MM.1S (cell line): ENCODE data around the gene INPP4B.

Experiments used
- DNase-seq: peaks from one replicate; pipeline ENCODE4 v3.0.0-alpha.2; 2015
- H2AFZ ChIP-seq: fragments of 300-600 bp; sonication (generic); 2 replicates; pipeline ENCODE4 v1.6.0; 2016; ENCODE audit warnings: antibody characterized with exemption, low read length
- H3F3A ChIP-seq: fragments of 300-600 bp; sonication (generic); 2 replicates; pipeline ENCODE4 v1.6.1; 2016; ENCODE audit warnings: mild to moderate bottlenecking, antibody characterized with exemption, low read length, moderate library complexity, mixed read lengths; ENCODE audit not compliant: insufficient read depth
- H3K27ac ChIP-seq: fragments of 300-600 bp; sonication (generic); 2 replicates; pipeline ENCODE4 v1.5.1; 2016; ENCODE audit warnings: mild to moderate bottlenecking, low read length
- H3K27me3 ChIP-seq: fragments of 300-600 bp; sonication (generic); replicated peaks from 2 replicates; pipeline ENCODE4 v1.6.0; 2016; ENCODE audit warnings: low read length; ENCODE audit not compliant: insufficient read depth
- H3K36me3 ChIP-seq: fragments of 300-600 bp; sonication (generic); replicated peaks from 2 replicates; pipeline ENCODE4 v1.6.1; 2016; ENCODE audit warnings: mild to moderate bottlenecking, low read length, mixed read lengths; ENCODE audit not compliant: insufficient read depth
- H3K4me1 ChIP-seq: fragments of 300-600 bp; sonication (generic); 2 replicates; pipeline ENCODE4 v1.6.1; 2016; ENCODE audit warnings: low read length, mixed read lengths
- H3K4me2 ChIP-seq: fragments of 300-600 bp; sonication (generic); 2 replicates; pipeline ENCODE4 v1.6.0; 2016; ENCODE audit warnings: low read depth, low read length
- H3K4me3 ChIP-seq: fragments of 300-600 bp; sonication (generic); 2 replicates; pipeline ENCODE4 v1.5.1; 2016; ENCODE audit warnings: low read length, mixed read lengths
- H3K79me2 ChIP-seq: fragments of 300-600 bp; sonication (generic); 2 replicates; pipeline ENCODE4 v1.6.1; 2016; ENCODE audit warnings: mixed run types, low read length, mixed read lengths
- H3K9ac ChIP-seq: fragments of 300-600 bp; sonication (generic); 2 replicates; pipeline ENCODE4 v1.6.1; 2016; ENCODE audit warnings: low read length, mixed read lengths
- H3K9me2 ChIP-seq: fragments of 300-600 bp; sonication (generic); replicated peaks from 2 replicates; pipeline ENCODE4 v1.6.1; 2016; ENCODE audit warnings: mild to moderate bottlenecking, low read length, mixed read lengths; ENCODE audit not compliant: insufficient read depth
- H3K9me3 ChIP-seq: fragments of 300-600 bp; sonication (generic); replicated peaks from 2 replicates; pipeline ENCODE4 v1.6.1; 2016; ENCODE audit warnings: mild to moderate bottlenecking, low read length, mixed read lengths; ENCODE audit not compliant: insufficient read depth
- H4K20me1 ChIP-seq: fragments of 300-600 bp; sonication (generic); 2 replicates; pipeline ENCODE4 v1.6.1; 2016; ENCODE audit warnings: mild to moderate bottlenecking, low read length, moderate library complexity, mixed read lengths; ENCODE audit not compliant: insufficient read depth
- CTCF ChIP-seq: fragments of 300-600 bp; sonication (generic); IDR thresholded peaks from 2 replicates; pipeline ENCODE4 v1.5.1; 2016; ENCODE audit warnings: antibody characterized with exemption, low read length, mixed read lengths
- EZH2 ChIP-seq: fragments of 300-600 bp; sonication (generic); optimal IDR thresholded peaks from 2 replicates; pipeline ENCODE3; 2017; ENCODE audit warnings: low read depth, mild to moderate bottlenecking, antibody characterized with exemption, low read length, mixed read lengths
- EZH2phosphoT487 ChIP-seq: fragments of 300-600 bp; sonication (generic); IDR thresholded peaks from 2 replicates; pipeline ENCODE4 v1.6.1; 2018; ENCODE audit warnings: antibody characterized with exemption, low read length

The INPP4B gene

GRCh38 chr4:142493255-142494110 is 352.6 kb downstream of the INPP4B start:
- H3K9me2 ChIP-seq = no peaks in the 10 kb centered on the region
- H3K4me2 ChIP-seq = no peak overlapping the region
- no peak overlapping the region for H2AFZ ChIP-seq
- no peak for DNase-seq
- H4K20me1 ChIP-seq = no peaks in the 10 kb centered on the region
- TF ChIP-seq EZH2 = no peak
- no peak for TF ChIP-seq EZH2phosphoT487
- no peak for TF ChIP-seq CTCF
- no peaks in the 10 kb centered on the region for H3K27me3 ChIP-seq
- no peak overlapping the region for H3K27ac ChIP-seq
- no peaks in the 10 kb centered on the region for H3F3A ChIP-seq
- H3K9me3 ChIP-seq = no peaks in the 10 kb centered on the region
- H3K4me3 ChIP-seq = no peak overlapping the region
- H3K4me1 ChIP-seq = no peaks in the 10 kb centered on the region
- H3K9ac ChIP-seq = no peak overlapping the region
- H3K79me2 ChIP-seq = no peaks in the 10 kb centered on the region
- H3K36me3 ChIP-seq = no peaks in the 10 kb centered on the region

DNA sequence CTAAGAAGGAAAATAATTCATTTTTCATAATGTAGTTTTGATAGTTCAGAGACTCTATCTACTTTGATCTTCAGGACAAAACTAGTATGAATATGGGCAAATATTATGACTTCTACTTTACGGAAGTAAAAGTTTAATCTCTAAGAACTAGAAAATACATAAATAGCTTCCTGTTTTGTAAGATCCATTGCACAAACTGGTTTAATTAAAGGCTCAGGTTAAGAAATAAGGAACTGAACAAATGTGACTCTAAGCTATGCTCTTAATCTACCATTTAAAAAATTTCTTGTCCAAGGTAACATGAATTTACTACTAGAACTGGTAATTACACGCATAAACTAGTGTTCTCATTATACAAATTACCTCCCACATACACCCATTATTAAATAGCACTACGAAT is 360.6 kb downstream of the INPP4B start:
- H3K27me3 ChIP-seq = no peaks in the 10 kb centered on the region
- no peaks in the 10 kb centered on the region for H3F3A ChIP-seq
- H3K9me3 ChIP-seq = 0 out of 2 replicates have a peak, but pooled peaks cover 2% of the 10 kb centered on the region
- no peak overlapping the region for H3K27ac ChIP-seq
- H3K79me2 ChIP-seq = no peaks in the 10 kb centered on the region
- no peaks in the 10 kb centered on the region for H4K20me1 ChIP-seq
- no peak overlapping the region for H3K9ac ChIP-seq
- no peak overlapping the region for H2AFZ ChIP-seq
- no peak for DNase-seq
- no peaks in the 10 kb centered on the region for H3K4me1 ChIP-seq
- no peak overlapping the region for H3K4me2 ChIP-seq
- H3K4me3 ChIP-seq = no peak overlapping the region
- no peaks in the 10 kb centered on the region for H3K36me3 ChIP-seq
- TF ChIP-seq EZH2 = no peak
- TF ChIP-seq CTCF = no peak
- TF ChIP-seq EZH2phosphoT487 = no peak
- H3K9me2 ChIP-seq = no peaks in the 10 kb centered on the region

GRCh38 chr4:142480244-142480643 is 365.9 kb downstream of the INPP4B start:
- no peak for DNase-seq
- Histone ChIP-seq H3K27ac (no peak overlapping the region), H2AFZ (no peak overlapping the region), H3K4me1 (peaks cover 10% of the 10 kb centered on the region), H3K36me3 (no peaks in the 10 kb centered on the region), H3K27me3 (no peaks in the 10 kb centered on the region), H3K9ac (no peak overlapping the region), H3K9me3 (no peaks in the 10 kb centered on the region), H3K4me2 (no peak overlapping the region), H3K4me3 (no peak overlapping the region), H3F3A (peaks cover 6% of the 10 kb centered on the region; the same call in 1 of the 2 replicates), H3K79me2 (no peaks in the 10 kb centered on the region), H4K20me1 (no peaks in the 10 kb centered on the region), H3K9me2 (no peaks in the 10 kb centered on the region)
- no peak for TF ChIP-seq CTCF
- no peak for TF ChIP-seq EZH2
- no peak for TF ChIP-seq EZH2phosphoT487
